ENCODE results near the gene DGKG. TPM values are rescaled to one million over a fixed set of nuclear protein-coding genes. Genes with fewer than 3 reads are reported as not detected.

The DGKG gene
- total RNA-seq, 1 donor from 2014 or later = 7.3 TPM

DNA sequence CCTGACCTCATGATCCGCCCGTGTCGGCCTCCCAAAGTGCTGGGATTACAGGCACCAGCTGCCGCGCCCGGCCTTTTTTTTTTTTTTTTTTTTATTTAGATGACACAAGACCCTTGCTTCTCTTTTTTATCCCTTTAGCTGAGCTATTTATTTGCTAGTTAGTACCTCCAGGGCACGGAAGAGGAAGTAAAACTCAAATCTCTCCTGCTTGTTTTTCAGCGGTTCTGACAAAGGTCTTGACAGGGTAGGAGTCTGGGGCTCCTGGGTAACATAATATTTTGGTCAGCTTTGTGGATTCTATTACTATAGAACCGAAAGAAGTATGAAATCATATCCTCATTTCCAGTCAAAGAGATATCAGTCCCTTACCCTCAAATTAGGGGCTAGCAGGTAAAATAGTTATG lies 209.1 kb downstream of the DGKG start:
- no peak for FAIRE-seq
- no peak for DNase-seq (ENCODE audit: low spot score in 2 of 2)

- FAIRE-seq = no peak
Measured at GRCh38 chr3:186152361-186152798, 209.7 kb downstream of the DGKG start.

DNA sequence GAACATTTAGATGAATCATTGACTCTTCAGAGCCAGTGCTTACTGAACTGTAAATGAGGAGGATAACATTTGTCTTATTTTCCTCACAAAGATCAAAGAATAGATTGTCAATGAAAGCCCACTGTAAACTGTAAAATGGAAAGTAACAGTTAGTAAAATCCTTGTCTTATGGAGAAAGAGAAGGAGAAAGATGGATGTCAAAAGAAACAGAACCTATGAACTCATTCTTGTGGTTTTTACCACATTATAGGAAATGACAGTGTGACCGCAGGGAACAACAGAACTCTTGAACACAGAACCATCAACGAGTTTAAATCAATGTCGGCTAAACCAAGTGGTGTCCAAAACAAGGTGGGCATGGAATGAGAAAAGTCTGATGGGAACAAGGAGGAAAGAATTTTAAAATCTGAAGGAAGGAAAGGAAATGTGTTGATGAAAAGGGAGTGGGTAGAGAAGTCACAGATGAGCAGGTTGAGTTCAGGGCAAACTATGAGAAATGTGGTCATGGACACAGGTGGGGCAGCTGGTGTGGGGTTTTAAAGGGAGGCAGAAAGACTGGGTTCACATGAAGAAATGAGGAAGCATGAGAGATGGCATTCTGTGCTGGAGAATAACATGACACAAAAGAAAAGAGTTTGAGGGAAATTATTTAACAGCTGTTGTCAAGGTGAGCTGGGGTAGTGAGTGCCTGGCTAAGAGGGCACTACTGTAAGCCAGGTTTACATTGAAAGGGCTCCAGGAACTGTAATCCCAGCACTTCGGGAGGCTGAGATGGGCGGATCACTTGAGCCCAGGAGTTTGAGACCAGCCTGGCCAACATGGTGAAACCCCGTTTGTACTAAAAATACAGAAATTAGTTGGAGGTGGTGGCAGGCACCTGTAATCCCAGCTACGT lies 210.7 kb downstream of the DGKG start:
- FAIRE-seq = no peak
- DNase-seq (ENCODE audit: low spot score in 2 of 2) = no peak

More at GRCh38 chr3:186152361-186152798, 209.7 kb downstream of the DGKG start:
- DNase-seq (ENCODE audit: low spot score in 2 of 2) = no peak

GRCh38 chr3:186150041-186150830 lies 211.8 kb downstream of the DGKG start:
- no peak for FAIRE-seq
- no peak for DNase-seq (ENCODE audit: low spot score in 2 of 2)

GRCh38 chr3:186149319-186149960 lies 212.6 kb downstream of the DGKG start:
- no peak for FAIRE-seq
- DNase-seq (ENCODE audit: low spot score in 2 of 2) = no peak

DNA sequence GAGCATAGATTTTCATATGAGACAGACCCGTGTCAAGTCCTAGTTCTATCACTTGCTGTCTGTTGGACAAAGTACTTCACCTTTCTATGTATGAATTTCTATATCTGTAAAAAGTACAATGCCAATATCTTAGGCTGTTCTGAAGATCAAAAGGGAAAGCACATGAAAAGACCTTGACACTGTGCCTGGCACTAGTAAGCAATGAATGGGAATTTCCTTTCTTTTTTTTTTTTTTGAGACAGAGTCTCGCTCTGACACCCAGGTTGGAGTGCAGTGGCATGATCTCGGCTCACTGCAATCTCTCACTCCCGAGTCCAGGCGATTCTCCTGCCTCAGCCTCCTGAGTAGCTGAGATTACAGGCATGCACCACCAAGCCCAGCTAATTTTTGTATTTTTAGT lies 217.8 kb downstream of the DGKG start:
- DNase-seq (ENCODE audit: low spot score in 2 of 2) = no peak
- FAIRE-seq = no peak

DNA sequence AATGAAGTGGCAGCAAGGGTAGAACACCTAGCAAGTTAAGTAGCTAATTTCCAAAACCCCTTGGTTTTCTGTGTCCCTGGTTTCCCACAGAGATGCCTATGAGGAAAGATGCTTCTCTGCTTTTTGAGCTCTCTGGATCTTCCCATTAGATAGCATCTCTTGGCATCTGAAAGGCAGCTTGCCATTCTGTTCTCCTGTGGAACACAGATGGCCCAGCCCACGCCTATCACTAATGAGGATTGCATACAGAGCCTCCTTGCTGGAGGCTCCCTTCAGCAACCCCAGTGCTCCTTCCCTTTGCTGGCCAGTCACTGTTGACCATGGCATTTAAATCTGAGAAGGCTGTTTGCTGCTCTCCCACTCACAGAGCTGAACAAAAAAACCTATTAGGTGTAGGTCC lies 218.8 kb downstream of the DGKG start:
- no peak for DNase-seq (ENCODE audit: low spot score in 2 of 2)
- no peak for FAIRE-seq

GRCh38 chr3:186142393-186142932 lies 219.6 kb downstream of the DGKG start:
- no peak for DNase-seq (ENCODE audit: low spot score in 2 of 2)

DNA sequence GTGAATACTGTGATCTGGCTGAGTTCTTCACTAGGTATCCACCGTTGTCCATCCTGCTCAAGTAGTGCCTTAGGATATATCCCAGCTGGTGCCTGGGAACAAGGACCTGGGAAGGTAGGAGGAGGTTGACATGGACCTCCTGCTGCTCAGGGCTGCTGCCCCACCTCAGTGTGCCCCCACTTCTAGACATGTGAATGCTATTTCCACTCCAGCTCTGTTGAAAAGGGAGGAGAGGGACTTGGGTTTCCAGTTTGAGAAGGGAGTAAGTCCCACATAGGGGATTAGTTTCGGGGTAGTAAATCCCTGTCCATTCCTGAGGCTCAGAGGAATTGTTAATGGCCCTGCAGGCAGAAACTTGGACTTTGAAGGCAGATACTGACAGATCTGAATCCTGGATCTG lies 220.2 kb downstream of the DGKG start:
- FAIRE-seq = no peak
- DNase-seq (ENCODE audit: low spot score in 2 of 2) = no peak

More at GRCh38 chr3:186142393-186142932, 219.6 kb downstream of the DGKG start:
- FAIRE-seq = no peak

DNA sequence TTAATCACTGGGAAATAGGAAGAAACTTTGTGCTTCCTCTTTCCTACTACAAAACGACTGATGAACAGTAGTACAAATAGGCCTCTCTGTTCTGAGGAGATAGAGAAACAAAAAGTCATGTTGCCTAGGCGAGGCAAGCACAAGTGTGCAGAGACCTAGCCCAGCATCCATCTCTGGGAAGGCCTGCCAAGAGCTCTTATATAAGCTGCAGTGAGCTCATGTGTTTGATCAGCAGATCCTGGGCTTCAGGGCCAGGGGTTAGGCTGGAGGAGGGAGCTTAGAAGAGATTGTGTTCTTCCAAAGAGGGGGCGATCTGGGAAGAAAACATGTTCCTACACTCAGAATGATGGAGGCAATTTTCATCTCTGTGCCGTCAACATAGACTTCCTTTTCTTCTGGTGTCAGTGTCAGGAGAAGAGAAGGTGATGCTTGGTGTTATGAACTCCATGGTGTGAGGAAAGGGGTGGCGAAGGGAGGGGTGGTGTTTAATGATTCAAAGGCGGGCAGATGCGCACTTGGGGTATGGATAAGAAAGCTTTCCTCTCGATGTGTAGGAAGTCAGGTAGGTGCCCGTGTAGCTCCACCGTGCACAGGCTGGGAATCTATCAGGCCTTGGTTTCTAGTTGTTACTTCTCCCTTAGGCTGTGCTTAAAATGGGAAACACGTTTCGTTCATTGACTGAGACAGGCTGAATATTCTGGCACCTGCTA lies 223.6 kb downstream of the DGKG start:
- no peak for FAIRE-seq
- DNase-seq (ENCODE audit: low spot score in 2 of 2) = peak in 1 of 2 donors; percentile 44

DNA sequence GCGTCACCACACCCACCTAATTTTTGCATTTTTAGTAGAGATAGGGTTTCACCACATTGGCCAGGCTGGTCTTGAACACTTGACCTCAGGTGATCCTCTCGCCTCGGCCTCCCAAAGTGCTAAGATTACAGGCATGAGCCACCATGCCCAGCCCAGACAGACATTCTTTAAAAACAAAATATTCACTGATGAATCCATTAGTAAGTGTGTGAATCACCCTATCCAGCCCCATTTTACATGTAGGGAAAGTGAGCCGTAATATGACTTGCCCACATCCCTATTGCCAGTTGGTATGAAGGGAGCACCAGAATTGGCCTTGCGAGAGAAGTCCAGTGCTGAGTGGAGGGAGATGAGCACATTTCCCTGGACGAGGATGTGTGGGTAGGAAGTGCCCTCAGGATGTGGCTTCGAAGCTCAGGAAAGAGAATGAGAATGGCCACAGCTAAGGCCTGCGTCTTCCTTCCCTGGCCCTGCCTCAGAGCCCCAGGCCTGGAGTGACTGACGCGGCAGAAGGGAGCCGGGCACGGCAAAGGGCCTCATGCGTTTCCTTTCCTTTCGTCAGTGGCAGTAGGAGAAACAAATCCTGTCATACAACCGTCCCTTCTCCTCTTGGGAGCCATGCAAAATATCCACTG lies 224.9 kb downstream of the DGKG start:
- FAIRE-seq (no peak), DNase-seq (ENCODE audit: low spot score in 2 of 2) (no peak)

GRCh38 chr3:186133980-186134379 lies 228.1 kb downstream of the DGKG start:
- FAIRE-seq (no peak), DNase-seq (ENCODE audit: low spot score in 2 of 2) (no peak)

DNA sequence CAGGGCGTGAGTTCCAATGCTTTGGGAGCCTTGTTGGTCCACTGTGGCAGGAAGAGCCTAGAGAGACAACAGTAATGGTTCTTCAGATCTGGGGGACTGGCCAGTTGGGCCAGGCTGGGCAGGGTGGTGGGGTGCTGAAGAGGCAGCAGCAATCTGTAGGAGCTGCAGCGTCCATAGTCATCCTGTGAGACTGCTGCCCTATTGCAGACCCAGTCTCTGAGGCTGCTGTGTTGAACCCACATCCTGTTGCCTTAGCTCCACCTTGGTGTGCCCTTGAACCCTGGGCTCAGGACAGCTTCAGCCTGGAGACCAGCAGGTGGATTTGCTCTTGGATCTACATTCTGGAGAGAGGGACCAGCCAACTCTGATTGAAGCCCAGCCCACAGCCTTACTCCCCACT lies 229.5 kb downstream of the DGKG start:
- no peak for DNase-seq (ENCODE audit: low spot score in 2 of 2)
- FAIRE-seq = no peak

DNA sequence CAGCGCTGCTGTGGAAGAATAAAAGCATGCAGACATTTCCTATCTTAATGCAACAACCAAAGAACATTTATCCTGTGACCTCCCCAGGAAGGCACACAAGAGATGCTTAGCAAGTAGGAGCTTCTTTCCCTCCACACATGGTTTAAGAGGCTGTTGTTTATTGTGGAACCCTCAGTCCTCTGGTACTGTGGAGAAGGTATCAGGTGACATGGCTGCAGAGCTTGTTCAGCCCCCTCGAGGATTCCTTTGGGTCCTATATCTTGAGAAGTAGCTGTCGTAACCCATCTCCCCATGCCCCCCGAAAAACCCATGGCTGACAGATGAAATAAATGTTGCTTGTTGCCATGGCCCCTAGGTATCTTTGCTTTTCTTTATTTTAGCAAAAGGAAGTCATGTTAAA lies 232.8 kb downstream of the DGKG start:
- DNase-seq (ENCODE audit: low spot score in 2 of 2) (no peak), FAIRE-seq (no peak)

DNA sequence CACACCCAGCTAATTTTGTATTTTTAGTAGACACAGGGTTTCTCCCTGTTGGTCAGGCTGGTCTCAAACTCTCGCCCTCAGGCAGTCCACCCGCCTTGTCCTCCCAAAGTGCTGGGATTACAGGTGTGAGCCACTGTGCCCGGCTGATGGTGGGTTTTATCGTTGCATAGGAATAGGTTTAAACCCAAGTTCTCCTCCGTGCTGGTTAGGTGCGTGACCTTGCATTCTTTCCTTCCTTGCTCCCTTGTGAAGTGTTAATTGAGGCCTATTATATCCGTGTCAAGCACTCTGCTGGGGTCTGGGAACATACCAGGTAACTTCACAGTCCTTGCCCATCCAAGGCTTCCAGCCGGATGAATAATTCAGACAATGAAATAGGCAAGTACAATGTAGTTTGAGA lies 233.9 kb downstream of the DGKG start:
- DNase-seq (ENCODE audit: low spot score in 2 of 2) (no peak), FAIRE-seq (no peak)

GRCh38 chr3:186127463-186127862 lies 234.6 kb downstream of the DGKG start:
- FAIRE-seq = no peak

DNA sequence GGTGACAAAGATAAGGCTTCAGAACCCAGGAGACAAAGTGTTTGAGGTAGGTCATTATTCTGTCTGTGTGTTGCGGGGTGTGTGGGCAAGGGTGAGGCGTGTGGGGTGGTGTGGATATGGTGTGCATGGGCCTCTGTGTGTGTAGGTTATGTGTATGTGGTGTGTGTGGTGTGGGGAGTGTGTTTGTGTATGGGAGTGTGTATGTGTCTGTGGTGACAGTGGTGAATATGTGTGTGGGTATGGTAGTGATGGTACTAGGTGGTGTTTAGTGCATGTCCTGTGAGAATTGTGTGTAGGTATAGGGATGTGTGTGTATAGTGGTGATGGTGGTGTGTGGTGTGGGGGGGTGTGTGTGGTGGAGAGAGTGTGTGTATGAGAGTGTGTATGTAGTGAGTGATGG lies 236.9 kb downstream of the DGKG start:
- FAIRE-seq = no peak
- DNase-seq (ENCODE audit: low spot score in 2 of 2) = no peak

More at GRCh38 chr3:186127463-186127862, 234.6 kb downstream of the DGKG start:
- no peak for DNase-seq (ENCODE audit: low spot score in 2 of 2)

DNA sequence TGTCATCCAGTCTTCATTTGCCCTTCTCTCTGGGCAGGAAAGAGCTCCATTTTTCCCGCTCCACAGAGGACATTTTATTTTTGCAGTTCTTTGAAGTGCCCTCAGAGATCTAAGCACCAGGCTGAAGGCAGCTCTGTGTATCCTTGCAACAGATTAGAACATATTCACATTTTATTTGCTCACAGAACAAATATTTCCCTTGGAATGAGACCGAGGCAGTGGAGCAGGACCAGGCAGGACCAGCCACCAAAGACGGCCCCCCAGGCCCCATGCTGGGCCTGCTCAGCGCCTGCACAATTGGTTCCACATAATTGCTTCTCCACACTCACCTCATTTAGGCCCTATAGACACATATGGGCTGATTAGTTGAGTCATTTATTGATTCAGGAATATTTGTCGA lies 237.4 kb downstream of the DGKG start:
- DNase-seq (ENCODE audit: low spot score in 2 of 2) (no peak), FAIRE-seq (no peak)

DNA sequence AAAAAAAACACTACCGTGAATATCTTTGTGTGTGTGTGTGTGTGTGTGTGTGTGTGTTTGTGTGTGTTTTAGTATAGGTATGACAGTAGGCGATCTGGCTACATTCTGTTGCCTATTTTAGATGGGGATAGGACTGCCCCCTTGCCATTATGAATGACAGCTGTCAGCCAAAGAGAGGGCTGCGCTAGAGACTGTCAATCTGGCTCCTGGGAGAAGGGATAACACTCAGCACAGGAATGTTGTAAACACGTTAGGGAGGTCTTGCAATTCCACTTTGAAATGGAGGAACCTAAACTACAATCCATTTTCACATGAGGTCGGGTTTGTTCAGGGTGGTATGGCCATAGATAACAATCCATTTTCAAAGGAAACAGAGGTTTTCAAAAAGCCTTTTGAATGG lies 239.0 kb downstream of the DGKG start:
- DNase-seq (ENCODE audit: low spot score in 2 of 2) (no peak), FAIRE-seq (no peak)

GRCh38 chr3:186121968-186122367 lies 240.1 kb downstream of the DGKG start:
- no peak for FAIRE-seq

More at GRCh38 chr3:186121968-186122367, 240.1 kb downstream of the DGKG start:
- no peak for DNase-seq (ENCODE audit: low spot score in 2 of 2)
